K562 (cell line): ENCODE results near the gene CGB3. TPM values are rescaled to one million over a fixed set of nuclear protein-coding genes. Genes with fewer than 3 reads are reported as not detected.

Source experiments
- ATAC-seq: fragments of 200-7000 bp; cut with Tn5 transposase; 3 replicates; pipeline ENCODE4 v1.9.1; 2020; ENCODE audit warnings: moderate library complexity
- BruUV-seq: library from RNA; stranded (reverse); fragments of 400-500 nt; replicated peaks from 2 replicates; lab custom pipeline; 2021; lab: Mats Ljungman, UMichigan
- CTCF ChIA-PET: fragments of 300-600 bp; formaldehyde crosslinking; extraction: SDS; loops from one replicate; lab custom pipeline; 2021; ENCODE audit warnings: low intra/inter-chr PET ratio; lab: Yijun Ruan, JAX
- POLR2A ChIA-PET: fragments of 300-600, 350-650 bp; sonication (Branson Sonifier 250); formaldehyde crosslinking; extraction: SDS; loops from one replicate; lab custom pipeline; 2021; ENCODE audit warnings: antibody characterized with exemption, inconsistent platforms; lab: Yijun Ruan, JAX
- DNase-seq, 4 experiments: peaks; one replicate each; pipeline versions ENCODE4 v3.0.0 to v3.0.0-alpha.2; 2011 to 2018; ENCODE audit warnings: low spot score in 3 of 4, mixed read lengths in 3 of 4; ENCODE audit errors: extremely low read depth in 1 of 4
- FAIRE-seq: peaks from 2 replicates; lab custom pipeline; 2011; peaks lifted over from hg19 to GRCh38; lab: Jason Lieb, UNC
- H2AFZ ChIP-seq: 2 replicates; pipeline ENCODE4 v1.6.0; 2011; ENCODE audit warnings: low read depth, low read length, control low read depth, inconsistent platforms
- H3K27ac ChIP-seq: fragments of 200-600 bp; 3 replicates; pipeline ENCODE4 v1.8.0; 2011; ENCODE audit warnings: low read depth, mild to moderate bottlenecking, control low read depth, inconsistent platforms, low read length, moderate library complexity, mixed read lengths; ENCODE audit errors: extremely low read depth
- H3K27me3 ChIP-seq, 2 experiments: fragments of 300-600 bp in 1 of 2; 2 replicates in 1 of 2; 3 replicates in 1 of 2; pipeline versions ENCODE4 v1.6.0 to v1.8.0; 2011; ENCODE audit warnings: inconsistent platforms in 2 of 2, low read length in 2 of 2, mild to moderate bottlenecking in 1 of 2, mixed read lengths in 1 of 2, moderate library complexity in 1 of 2; ENCODE audit not compliant: control insufficient read depth in 2 of 2, insufficient read depth in 2 of 2
- H3K36me3 ChIP-seq: fragments of 300-600 bp; 3 replicates; pipeline ENCODE4 v1.8.0; 2011; ENCODE audit warnings: mild to moderate bottlenecking, low read length, inconsistent platforms; ENCODE audit not compliant: control insufficient read depth, insufficient read depth
- H3K4me1 ChIP-seq, 2 experiments: fragments of 200-600 bp in 1 of 2; replicated peaks in 1 of 2; 2 replicates in 1 of 2; 3 replicates in 1 of 2; pipeline versions ENCODE4 v1.5.1 to v1.8.0; 2011; ENCODE audit warnings: inconsistent platforms in 2 of 2, low read length in 2 of 2, mild to moderate bottlenecking in 1 of 2, mixed read lengths in 1 of 2, moderate library complexity in 1 of 2; ENCODE audit not compliant: control insufficient read depth in 2 of 2, insufficient read depth in 2 of 2
- H3K4me2 ChIP-seq: 2 replicates; pipeline ENCODE4 v1.6.1; 2011; ENCODE audit warnings: low read length, control low read depth, inconsistent platforms, mixed read lengths; ENCODE audit not compliant: insufficient read depth
- H3K4me3 ChIP-seq: fragments of 200-600 bp; sonication (generic), shearing (Covaris generic); 2 replicates; pipeline ENCODE4 v1.5.1; 2016; ENCODE audit warnings: control low read depth, inconsistent platforms
- H3K79me2 ChIP-seq: fragments of 200-600 bp; 3 replicates; pipeline ENCODE4 v1.8.0; 2011; ENCODE audit warnings: low read length, inconsistent platforms; ENCODE audit not compliant: control insufficient read depth, insufficient read depth
- H3K9ac ChIP-seq, 2 experiments: 2 replicates each; pipeline versions ENCODE4 v1.6.0 to v1.6.1; 2011; ENCODE audit warnings: low read depth in 2 of 2, low read length in 2 of 2, control low read depth in 1 of 2, inconsistent platforms in 1 of 2, mild to moderate bottlenecking in 1 of 2, mixed read lengths in 1 of 2; ENCODE audit not compliant: insufficient read depth in 1 of 2
- H3K9me1 ChIP-seq: one replicate; pipeline ENCODE4 v1.6.0; 2011; ENCODE audit warnings: inconsistent platforms, mild to moderate bottlenecking, low read length, moderate library complexity; ENCODE audit not compliant: control insufficient read depth, insufficient read depth
- H3K9me3 ChIP-seq: replicated peaks from 2 replicates; pipeline ENCODE4 v1.5.1; 2011; ENCODE audit warnings: low read depth, low read length, inconsistent platforms; ENCODE audit not compliant: control insufficient read depth, insufficient read depth
- H4K20me1 ChIP-seq: replicated peaks from 2 replicates; pipeline ENCODE4 v1.6.1; 2011; ENCODE audit warnings: low read length, inconsistent platforms, mixed read lengths; ENCODE audit not compliant: control insufficient read depth, insufficient read depth
- ESRRB ChIP-seq: fragments of 250-450 bp; sonication (Bioruptor Pico); IDR thresholded peaks from 2 replicates; pipeline ENCODE4 v1.5.0; 2020; ENCODE audit warnings: mild to moderate bottlenecking, moderate library complexity, borderline replicate concordance
- GATAD2A ChIP-seq: fragments of 450-650 bp; IDR thresholded peaks from 2 replicates; pipeline ENCODE4 v1.6.1; 2017
- LARP7 ChIP-seq: fragments of 450-650 bp; IDR thresholded peaks from 2 replicates; pipeline ENCODE4 v1.6.1; 2016
- NFIX ChIP-seq: fragments of 250-450 bp; sonication (Bioruptor Pico); IDR thresholded peaks from 2 replicates; pipeline ENCODE4 v1.4.0; 2020; ENCODE audit warnings: low read depth, mild to moderate bottlenecking, moderate library complexity
- POLR2G ChIP-seq: fragments of 200-400 bp; formaldehyde crosslinking; IDR thresholded peaks from 2 replicates; pipeline ENCODE4 v1.6.1; 2017; ENCODE audit warnings: low read depth, mild to moderate bottlenecking, antibody characterized with exemption, low read length, moderate library complexity
- RB1 ChIP-seq: fragments of 450-650 bp; IDR thresholded peaks from 2 replicates; pipeline ENCODE4 v1.6.1; 2017; ENCODE audit warnings: low read depth, mild to moderate bottlenecking
- RBFOX2 ChIP-seq: fragments of 200-400 bp; formaldehyde crosslinking; IDR thresholded peaks from 2 replicates; pipeline ENCODE4 v1.6.1; 2017; ENCODE audit warnings: low read depth, mild to moderate bottlenecking, low read length, moderate library complexity
- TEAD1 ChIP-seq, 2 experiments: fragments of 450-650 bp in 1 of 2; sonication (generic) in 1 of 2; formaldehyde crosslinking; IDR thresholded peaks; 2 replicates each; pipeline versions ENCODE4 v1.4.0 to v1.8.0; 2020 to 2022; ENCODE audit warnings: mild to moderate bottlenecking in 2 of 2, missing genetic modification reagents in 1 of 2
- ZNF431 ChIP-seq: sonication (generic); formaldehyde crosslinking; IDR thresholded peaks from 2 replicates; pipeline ENCODE4 v1.8.0; 2022; ENCODE audit warnings: mild to moderate bottlenecking, missing genetic modification reagents
- ZNF444 ChIP-seq: fragments of 250-450 bp; sonication (Bioruptor Pico); IDR thresholded peaks from 2 replicates; pipeline ENCODE4 v1.4.0; 2020; ENCODE audit warnings: mild to moderate bottlenecking, moderate library complexity
- WGBS: fragments of 100-300 bp; shearing (Covaris generic); methylation state at CpG from one replicate; pipeline ENCODE4 v1.1.6; 2016; ENCODE audit warnings: low coverage, mixed read lengths; ENCODE audit not compliant: insufficient coverage; ENCODE audit errors: missing lambda C conversion rate; 5-methylcytosine and 5-hydroxymethylcytosine counted together
- in situ Hi-C: fragments of 300-500 bp; cut with MboI; formaldehyde crosslinking; loops from 4 replicates; pipeline ENCODE4 v1.15.0; 2018; ENCODE audit warnings: inconsistent platforms, mixed read lengths
- intact Hi-C: fragments of 100-400 bp; cut with micrococcal nuclease; formaldehyde crosslinking; loops from 2 replicates; pipeline ENCODE4 v1.14.2; 2022
- polyA plus RNA-seq, 8 experiments: library from polyadenylated mRNA; depleted of rRNA in 4 of 8; stranded (reverse) in 5 of 8; unstranded in 3 of 8; fragments of >200 nt; fragmentation: Nextera tagmentation in 2 of 8; fragmentation: Illumina TruSeq in 1 of 8; extraction: Ambion mirVana in 2 of 8; extraction: Trizol in 1 of 8; gene quantifications; 2 replicates each; pipeline versions ENCODE4 v1.2.1 to v1.2.3, GENCODE V29; 2011 to 2014; ENCODE audit warnings: inconsistent platforms in 1 of 8, missing spikeins in 1 of 8
- total RNA-seq, 7 experiments: library from RNA; depleted of rRNA in 6 of 7; stranded (reverse); fragments of >200 nt in 6 of 7; fragmentation: Illumina TruSeq in 2 of 7; extraction: Trizol in 2 of 7; gene quantifications; 2 replicates each; pipeline versions ENCODE4 v1.2.1 to v1.2.3, GENCODE V29; 2011 to 2021; ENCODE audit warnings: low replicate concordance in 1 of 7

CGB3 gene
- total and polyA plus RNA-seq, 9 of the 15 experiments (the other 6 are each of a cell fraction or from before 2014, with no cell fraction given): not detected

DNA sequence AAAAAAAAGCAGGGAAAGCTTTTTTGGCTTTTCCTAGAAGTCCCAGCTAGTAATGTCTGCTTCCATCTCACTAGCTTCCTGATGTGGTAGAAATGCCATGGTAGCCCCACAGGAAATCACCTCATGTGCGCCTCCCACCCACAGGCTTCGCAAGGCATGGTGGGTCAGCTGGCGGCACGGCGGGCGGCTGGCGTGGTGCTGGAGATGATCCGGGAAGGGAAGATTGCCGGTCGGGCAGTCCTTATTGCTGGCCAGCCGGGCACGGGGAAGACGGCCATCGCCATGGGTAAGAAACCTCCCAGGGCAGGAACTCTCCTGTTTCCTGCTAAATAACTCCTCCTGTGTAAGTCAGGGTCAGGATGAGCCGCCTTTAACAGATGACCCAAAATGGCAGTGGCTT, 20.0 kb downstream of the CGB3 start:
- WGBS: 98% methylated on average over 15 of the region's 15 CpGs
- TF ChIP-seq TEAD1 (CRISPR knock-in tag; IDR thresholded peaks at IDR 0.05): no peak
- no peak for TF ChIP-seq NFIX (CRISPR knock-in tag)
- TF ChIP-seq RBFOX2: peak; percentile 50
- no peak for TF ChIP-seq GATAD2A
- TF ChIP-seq RB1: no peak
- no peak for TF ChIP-seq ESRRB (CRISPR knock-in tag)
- no peak for TF ChIP-seq ZNF444 (CRISPR knock-in tag)
- no peak for TF ChIP-seq ZNF431 (CRISPR knock-in tag)
- 0 out of 2 replicates have a peak, but pooled peaks have one; percentile 35 for TF ChIP-seq POLR2G
- no peak for TF ChIP-seq LARP7
- Histone ChIP-seq H3K4me3 (no peak overlapping the region), H3K4me2 (no peak overlapping the region), H3K27me3 (no peaks in the 10 kb centered on the region), H3K9me3 (no peaks in the 10 kb centered on the region), H3K27ac (no peak overlapping the region), H4K20me1 (0 out of 2 replicates have a peak, but pooled peaks cover 2% of the 10 kb centered on the region), H3K9me1 (peaks cover 4% of the 10 kb centered on the region), H3K36me3 (peaks cover 77% of the 10 kb centered on the region), H3K9ac (no peak overlapping the region), H3K79me2 (peaks cover 9% of the 10 kb centered on the region), H2AFZ (no peak overlapping the region), H3K4me1 (no peaks in the 10 kb centered on the region; a peak in 2 of 5 replicates)
- ATAC-seq (no peak), DNase-seq (no peak), FAIRE-seq (no peak)
- ChIA-PET POLR2A (interaction anchor here (0.7 to 1.1 kb wide), 3 partner anchors 9 to 20 kb away, joined by 3 to 5 read pairs (median 4); no protein-coding TSS in a partner anchor), CTCF (no interaction called here)
- no TSS peak for BruUV-seq
- intact Hi-C loops: no loop called here
- in situ Hi-C loops: no loop called here
